Upper lobe of left lung (tissue), 6 donors: ENCODE data around the gene RNF207. TPM values are rescaled to one million over a fixed set of nuclear protein-coding genes. Genes with fewer than 3 reads are reported as not detected.

Source experiments
- ATAC-seq, 2 donors: fragments of 200-7000 bp; cut with Tn5 transposase; one replicate each; pipeline ENCODE4 v1.9.1; 2022; ENCODE audit warnings: mild to moderate bottlenecking in 2 of 2, moderate library complexity in 2 of 2; ENCODE audit not compliant: low FRiP score in 2 of 2
- DNase-seq, 2 donors: peaks; one replicate each; pipeline ENCODE4 v3.0.0-alpha.2; 2019 to 2020
- H3K27ac ChIP-seq, 4 donors: fragments of 200-600 bp; sonication (generic); one replicate each; pipeline ENCODE4 v1.5.1; 2016 to 2019
- H3K27me3 ChIP-seq, 4 donors: fragments of 200-600 bp; sonication (generic); one replicate each; pipeline ENCODE4 v1.5.1; 2017 to 2019
- H3K36me3 ChIP-seq, 4 donors: fragments of 200-600 bp; sonication (generic); one replicate each; pipeline ENCODE4 v1.5.1; 2016 to 2019
- H3K4me1 ChIP-seq, 4 donors: fragments of 200-600 bp; sonication (generic); one replicate each; pipeline ENCODE4 v1.5.1; 2018 to 2019
- H3K4me3 ChIP-seq, 4 donors: fragments of 200-600 bp; sonication (generic); one replicate each; pipeline ENCODE4 v1.5.1; 2017 to 2019; ENCODE audit warnings: mild to moderate bottlenecking in 2 of 4, moderate library complexity in 1 of 4
- H3K9me3 ChIP-seq, 4 donors: fragments of 200-600 bp; sonication (generic); one replicate each; pipeline ENCODE4 v1.5.1; 2018 to 2019
- CTCF ChIP-seq, 6 experiments: fragments of 450-650 bp in 4 of 6; fragments of 200-600 bp in 2 of 6; sonication (generic) in 2 of 6; IDR thresholded peaks; one replicate each; pipeline ENCODE4 v1.5.1; 2016 to 2019; ENCODE audit warnings: antibody characterized with exemption in 6 of 6
- EP300 ChIP-seq, 4 donors: sonication (generic); formaldehyde crosslinking; IDR thresholded peaks; one replicate each; pipeline ENCODE4 v1.5.1; 2017; ENCODE audit warnings: antibody characterized with exemption in 4 of 4, control low read depth in 2 of 4
- POLR2A ChIP-seq, 4 donors: fragments of 450-650 bp; IDR thresholded peaks; one replicate each; pipeline ENCODE4 v1.5.1; 2016 to 2017; ENCODE audit warnings: antibody characterized with exemption in 4 of 4, mild to moderate bottlenecking in 2 of 4
- POLR2AphosphoS5 ChIP-seq, 2 donors: sonication (generic); formaldehyde crosslinking; IDR thresholded peaks; one replicate each; pipeline ENCODE4 v1.5.1; 2017; ENCODE audit warnings: antibody characterized with exemption in 2 of 2
- WGBS, 2 donors: methylation state at CpG; one replicate each; pipeline ENCODE4 v1.1.5; 2017 to 2018; 5-methylcytosine and 5-hydroxymethylcytosine counted together
- total RNA-seq, 6 donors: library from RNA; depleted of rRNA in 4 of 6; stranded (reverse); fragments of >200 nt in 4 of 6; gene quantifications; one replicate each; pipeline versions ENCODE4 v1.1.0 to v1.2.1, GENCODE V29; 2016 to 2021
- donor health status: DM: no; HTN: no; CAD: no; lungs with moderate emphysema.
- donor health status: DM: no; HTN: yes; CAD: no; lungs with severe emphysema.

Gene RNF207
- total RNA-seq, 6 donors from 2014 or later, result 9.8 to 85.9 (median 18.3) TPM

GRCh38 chr1:6268415-6268814 lies 62.5 kb downstream of the RNF207 start:
- H3K4me3 ChIP-seq, result no peak overlapping the region
- peaks cover 0 to 8% (median 0%) of the 10 kb centered on the region in 4 donors for H3K4me1 ChIP-seq
- no peaks in the 10 kb centered on the region for H3K27me3 ChIP-seq
- DNase-seq, result no peak
- 81 to 86% methylated on average over 14 to 21 of the region's 21 CpGs for WGBS, 2 donors
- H3K36me3 ChIP-seq, result no peaks in the 10 kb centered on the region
- H3K27ac ChIP-seq, result no peak overlapping the region
- ATAC-seq, result no peak
- H3K9me3 ChIP-seq, result no peaks in the 10 kb centered on the region
- no peak for TF ChIP-seq CTCF (IDR thresholded peaks at IDR 0.05)
- TF ChIP-seq POLR2AphosphoS5 (IDR thresholded peaks at IDR 0.05), result no peak
- TF ChIP-seq POLR2A (IDR thresholded peaks at IDR 0.05), result no peak
- no peak for TF ChIP-seq EP300 (IDR thresholded peaks at IDR 0.05)

- H3K27me3 ChIP-seq, result no peaks in the 10 kb centered on the region
- ATAC-seq (no peak), DNase-seq (no peak)
- TF ChIP-seq POLR2A (IDR thresholded peaks at IDR 0.05) (no peak), EP300 (IDR thresholded peaks at IDR 0.05) (no peak), CTCF (IDR thresholded peaks at IDR 0.05) (no peak), POLR2AphosphoS5 (IDR thresholded peaks at IDR 0.05) (no peak)
- no peak overlapping the region for H3K4me3 ChIP-seq
- 93% methylated on average over 14 of the region's 14 CpGs; no CpG with 5 or more reads in 1 of the 2 donors for WGBS, 2 donors
- H3K36me3 ChIP-seq, result no peaks in the 10 kb centered on the region
- peaks cover 0 to 2% (median 0%) of the 10 kb centered on the region in 4 donors for H3K4me1 ChIP-seq
- no peaks in the 10 kb centered on the region for H3K9me3 ChIP-seq
- no peak overlapping the region for H3K27ac ChIP-seq
These were observed 63.4 kb downstream of the RNF207 start for GRCh38 chr1:6269296-6269695.

- H3K27ac ChIP-seq, result no peak overlapping the region
- TF ChIP-seq POLR2A (IDR thresholded peaks at IDR 0.05) (no peak), CTCF (IDR thresholded peaks at IDR 0.05) (no peak), POLR2AphosphoS5 (IDR thresholded peaks at IDR 0.05) (no peak), EP300 (IDR thresholded peaks at IDR 0.05) (no peak)
- no peaks in the 10 kb centered on the region for H3K27me3 ChIP-seq
- H3K9me3 ChIP-seq, result no peaks in the 10 kb centered on the region
- WGBS, 2 donors, result 69 to 87% methylated on average over 12 to 22 of the region's 22 CpGs
- H3K36me3 ChIP-seq, result no peaks in the 10 kb centered on the region
- H3K4me3 ChIP-seq, result no peak overlapping the region
- no peak for ATAC-seq
- H3K4me1 ChIP-seq, result peaks cover 0 to under 1% (median 0%) of the 10 kb centered on the region in 4 donors
- DNase-seq, result peak in 1 of 2 donors; percentile 57
These were observed 63.9 kb downstream of the RNF207 start for GRCh38 chr1:6269720-6270400.

- no peak for TF ChIP-seq POLR2AphosphoS5 (IDR thresholded peaks at IDR 0.05)
- TF ChIP-seq CTCF (IDR thresholded peaks at IDR 0.05), result no peak
- TF ChIP-seq EP300 (IDR thresholded peaks at IDR 0.05), result no peak
- TF ChIP-seq POLR2A (IDR thresholded peaks at IDR 0.05), result no peak
- no peak for ATAC-seq
- H3K27me3 ChIP-seq, result no peaks in the 10 kb centered on the region
- no peak for DNase-seq
- H3K9me3 ChIP-seq, result no peaks in the 10 kb centered on the region
- no peaks in the 10 kb centered on the region for H3K36me3 ChIP-seq
- H3K4me3 ChIP-seq, result no peak overlapping the region
- H3K4me1 ChIP-seq, result no peaks in the 10 kb centered on the region
- 61 to 86% methylated on average over 2 to 7 of the region's 8 CpGs for WGBS, 2 donors
- no peak overlapping the region for H3K27ac ChIP-seq
These were observed 64.5 kb downstream of the RNF207 start for GRCh38 chr1:6270401-6270800.

Other genes starting within 250 kb of the RNF207 start
- 10 to 100 TPM; 13.5 to 45.1 (median 19.9) TPM for gene NPHP4, start 213.7 kb upstream of the RNF207 start, total RNA-seq
- 100 to 1,000 TPM in 3 of 6 donors, 10 to 100 TPM in 3; 36.9 to 129 (median 97.8) TPM for gene KCNAB2, start 160.2 kb upstream of the RNF207 start, total RNA-seq
- gene CHD5, start 25.8 kb upstream of the RNF207 start, total RNA-seq, result 1 to 10 TPM in 2 of 6 donors, under 1 TPM in 4; 0.14 to 1.3 (median 0.25) TPM
- 100 to 1,000 TPM in 5 of 6 donors, 10 to 100 TPM in 1; 88.2 to 288 (median 180) TPM for gene RPL22, start 6.5 kb upstream of the RNF207 start, total RNA-seq
- 10 to 100 TPM; 23.0 to 66.7 (median 52.2) TPM for gene ICMT, start 29.8 kb downstream of the RNF207 start, total RNA-seq
- not detected for gene HES3, start 38.1 kb downstream of the RNF207 start, total RNA-seq
- gene GPR153, start 55.0 kb downstream of the RNF207 start, total RNA-seq, result 10 to 100 TPM in 3 of 6 donors, 1 to 10 TPM in 3; 2.4 to 25.7 (median 12.5) TPM
- gene ACOT7, start 187.6 kb downstream of the RNF207 start, total RNA-seq, result 10 to 100 TPM in 5 of 6 donors, 1 to 10 TPM in 1; 8.2 to 33.4 (median 26.5) TPM
- 10 to 100 TPM in 1 of 6 donors, 1 to 10 TPM in 5; 1.8 to 11.4 (median 3.7) TPM for gene HES2, start 213.8 kb downstream of the RNF207 start, total RNA-seq
- gene ESPN, start 218.7 kb downstream of the RNF207 start, total RNA-seq, result 10 to 100 TPM in 2 of 6 donors, 1 to 10 TPM in 4; 2.1 to 27.2 (median 4.8) TPM